NT2/D1 (cell line): ENCODE data around the gene ISYNA1.

Experiments
- SUZ12 ChIP-seq: IDR thresholded peaks from 2 replicates; pipeline ENCODE4 v1.6.1; 2011; ENCODE audit not compliant: insufficient read length, insufficient read depth; ENCODE audit errors: extremely low read depth
- ZNF274 ChIP-seq: IDR thresholded peaks from 2 replicates; pipeline ENCODE4 v1.6.1; 2011; ENCODE audit warnings: mild to moderate bottlenecking, low read depth, low read length

- no peak for TF ChIP-seq SUZ12
- TF ChIP-seq ZNF274: no peak
These were observed 23.0 kb upstream of the ISYNA1 start for GRCh38 chr19:18460900-18461299.
